22Rv1 (cell line): ENCODE data around the gene SLC7A9.

Experiments used
- ZFX ChIP-seq: fragments of 450-650 bp; IDR thresholded peaks from 2 replicates; pipeline ENCODE4 v1.6.1; 2017; ENCODE audit warnings: antibody characterized with exemption, borderline replicate concordance
- TF ChIP-seq, protein P1 (sequence below): fragments of 450-650 bp; IDR thresholded peaks from 2 replicates; pipeline ENCODE4 v1.5.1; 2017; ENCODE audit warnings: mild to moderate bottlenecking

DNA sequence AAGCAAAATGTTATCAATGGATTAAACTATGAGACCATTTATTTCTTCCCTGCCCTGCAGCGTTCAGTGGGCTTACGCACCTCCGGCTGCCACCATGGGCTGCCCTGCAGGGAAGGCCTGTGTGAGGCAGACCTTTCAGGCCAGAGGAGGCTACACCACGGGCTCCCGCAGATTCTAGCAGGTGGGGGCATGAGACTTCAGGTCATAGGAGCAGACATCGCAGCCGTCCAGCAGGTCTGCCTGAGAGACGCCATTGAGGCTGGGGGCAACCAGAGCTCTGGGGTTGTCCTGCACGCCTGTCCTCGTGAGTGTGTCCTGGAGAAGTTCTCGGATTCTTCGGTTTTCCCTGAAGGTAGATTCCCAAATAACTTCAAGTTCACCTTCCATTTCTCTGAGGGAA lies 9.4 kb upstream of the SLC7A9 start:
- TF ChIP-seq, protein P1, sequence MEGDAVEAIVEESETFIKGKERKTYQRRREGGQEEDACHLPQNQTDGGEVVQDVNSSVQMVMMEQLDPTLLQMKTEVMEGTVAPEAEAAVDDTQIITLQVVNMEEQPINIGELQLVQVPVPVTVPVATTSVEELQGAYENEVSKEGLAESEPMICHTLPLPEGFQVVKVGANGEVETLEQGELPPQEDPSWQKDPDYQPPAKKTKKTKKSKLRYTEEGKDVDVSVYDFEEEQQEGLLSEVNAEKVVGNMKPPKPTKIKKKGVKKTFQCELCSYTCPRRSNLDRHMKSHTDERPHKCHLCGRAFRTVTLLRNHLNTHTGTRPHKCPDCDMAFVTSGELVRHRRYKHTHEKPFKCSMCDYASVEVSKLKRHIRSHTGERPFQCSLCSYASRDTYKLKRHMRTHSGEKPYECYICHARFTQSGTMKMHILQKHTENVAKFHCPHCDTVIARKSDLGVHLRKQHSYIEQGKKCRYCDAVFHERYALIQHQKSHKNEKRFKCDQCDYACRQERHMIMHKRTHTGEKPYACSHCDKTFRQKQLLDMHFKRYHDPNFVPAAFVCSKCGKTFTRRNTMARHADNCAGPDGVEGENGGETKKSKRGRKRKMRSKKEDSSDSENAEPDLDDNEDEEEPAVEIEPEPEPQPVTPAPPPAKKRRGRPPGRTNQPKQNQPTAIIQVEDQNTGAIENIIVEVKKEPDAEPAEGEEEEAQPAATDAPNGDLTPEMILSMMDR: no peak
- no peak for TF ChIP-seq ZFX
